Left colon (tissue), 2 donors: ENCODE data around the gene FLVCR1. TPM values are rescaled to one million over a fixed set of nuclear protein-coding genes. Genes with fewer than 3 reads are reported as not detected.
A peak's percentile ranks its signal among the peaks of the same experiment; 100 is the strongest.
"Not testable (repeated sequence)": the region's sequence is repeated elsewhere in the genome, so short reads cannot be mapped to it uniquely, and the experiment has no call there.

Experiments
- ATAC-seq: fragments of 200-7000 bp; cut with Tn5 transposase; one replicate; pipeline ENCODE4 v1.9.1; 2020; ENCODE audit warnings: mild to moderate bottlenecking, moderate library complexity
- DNase-seq, 2 donors: peaks; one replicate each; pipeline ENCODE4 v3.0.0-alpha.2; 2020
- intact Hi-C, 2 donors: fragments of 100-400 bp; cut with DNase I in 1 of 2; cut with micrococcal nuclease in 1 of 2; formaldehyde crosslinking; loops; one replicate each; pipeline versions ENCODE4 v1.11.2 to v1.14.0; 2022; cut with DNase I, micrococcal nuclease
- total RNA-seq, 2 donors: library from RNA; stranded (reverse); fragmentation: NEBNext Ultra II Directional; extraction: Animal tissue kit (Norgen Biotek cat#: 25700); gene quantifications; one replicate each; pipeline ENCODE4 v1.2.1, GENCODE V29; 2021
- donor health status: DM: no; HTN: no; CAD: no.
- donor health status: DM: yes; HTN: yes; CAD: no.

Gene FLVCR1
- total RNA-seq, 2 donors from 2014 or later = 10.9 to 14.2 TPM

- DNase-seq (no peak), ATAC-seq (no peak)
- intact Hi-C loops = no loop called here
These were observed 1.3 kb upstream of the FLVCR1 start for GRCh38 chr1:212856755-212857154.

GRCh38 chr1:212858461-212859265, 588 bp downstream of the FLVCR1 start:
- intact Hi-C loops = no loop called here

GRCh38 chr1:212860713-212861581, 2.9 kb downstream of the FLVCR1 start:
- ATAC-seq (peak; percentile 36), DNase-seq (no peak)
- intact Hi-C loops = no loop called here

More at GRCh38 chr1:212858461-212859265, 588 bp downstream of the FLVCR1 start:
- ATAC-seq = peak; percentile 50
- peak; percentile 37 to 40 for DNase-seq

GRCh38 chr1:212862111-212862690, 4.1 kb downstream of the FLVCR1 start:
- intact Hi-C loops = no loop called here
- ATAC-seq (no peak), DNase-seq (no peak)

GRCh38 chr1:212863345-212863744, 5.3 kb downstream of the FLVCR1 start:
- intact Hi-C loops, ATAC-seq: not testable (repeated sequence)

GRCh38 chr1:212864201-212864600, 6.1 kb downstream of the FLVCR1 start:
- ATAC-seq (no peak), DNase-seq (no peak)
- intact Hi-C loops = no loop called here

More at GRCh38 chr1:212863345-212863744, 5.3 kb downstream of the FLVCR1 start:
- not testable (repeated sequence) for DNase-seq

GRCh38 chr1:212867192-212867591, 9.1 kb downstream of the FLVCR1 start:
- DNase-seq = no peak
- intact Hi-C loops = no loop called here
- ATAC-seq = no peak

GRCh38 chr1:212871976-212872375, 13.9 kb downstream of the FLVCR1 start:
- no peak for DNase-seq
- intact Hi-C loops = no loop called here
- ATAC-seq = no peak

- intact Hi-C loops = no loop called here
- DNase-seq = no peak
- no peak for ATAC-seq
These were observed 15.4 kb downstream of the FLVCR1 start for GRCh38 chr1:212873518-212873917.

GRCh38 chr1:212878418-212878817, 20.3 kb downstream of the FLVCR1 start:
- ATAC-seq = no peak
- no peak for DNase-seq
- intact Hi-C loops = no loop called here

GRCh38 chr1:212879947-212880690, 22.0 kb downstream of the FLVCR1 start:
- DNase-seq = no peak
- intact Hi-C loops = no loop called here
- ATAC-seq = no peak

- DNase-seq = no peak
- intact Hi-C loops = no loop called here
These were observed 26.5 kb downstream of the FLVCR1 start for GRCh38 chr1:212884592-212884991.

GRCh38 chr1:212892108-212892507, 34.0 kb downstream of the FLVCR1 start:
- intact Hi-C loops = no loop called here
- ATAC-seq = no peak
- no peak for DNase-seq

More at GRCh38 chr1:212884592-212884991, 26.5 kb downstream of the FLVCR1 start:
- no peak for ATAC-seq

GRCh38 chr1:212899845-212900244, 41.8 kb downstream of the FLVCR1 start:
- ATAC-seq (no peak), DNase-seq (no peak)
- intact Hi-C loops = no loop called here

GRCh38 chr1:212901290-212901689, 43.2 kb downstream of the FLVCR1 start:
- ATAC-seq = no peak
- intact Hi-C loops = no loop called here
- no peak for DNase-seq

- intact Hi-C loops = no loop called here
- ATAC-seq = no peak
- DNase-seq = no peak
These were observed 44.0 kb downstream of the FLVCR1 start for GRCh38 chr1:212902054-212902453.

GRCh38 chr1:212903664-212904063, 45.6 kb downstream of the FLVCR1 start:
- intact Hi-C loops = no loop called here

GRCh38 chr1:212908071-212908470, 50.0 kb downstream of the FLVCR1 start:
- DNase-seq, ATAC-seq, intact Hi-C loops: not testable (repeated sequence)

More at GRCh38 chr1:212903664-212904063, 45.6 kb downstream of the FLVCR1 start:
- no peak for DNase-seq
- no peak for ATAC-seq

GRCh38 chr1:212908971-212909370, 50.9 kb downstream of the FLVCR1 start:
- ATAC-seq (no peak), DNase-seq (no peak)
- intact Hi-C loops = no loop called here
